ENCODE measurements around the gene CYP4F3. TPM values are rescaled to one million over a fixed set of nuclear protein-coding genes. Genes with fewer than 3 reads are reported as not detected.

Gene CYP4F3
- total RNA-seq, 1 experiment from 2014 or later = not detected

- TF ChIP-seq, protein P1, sequence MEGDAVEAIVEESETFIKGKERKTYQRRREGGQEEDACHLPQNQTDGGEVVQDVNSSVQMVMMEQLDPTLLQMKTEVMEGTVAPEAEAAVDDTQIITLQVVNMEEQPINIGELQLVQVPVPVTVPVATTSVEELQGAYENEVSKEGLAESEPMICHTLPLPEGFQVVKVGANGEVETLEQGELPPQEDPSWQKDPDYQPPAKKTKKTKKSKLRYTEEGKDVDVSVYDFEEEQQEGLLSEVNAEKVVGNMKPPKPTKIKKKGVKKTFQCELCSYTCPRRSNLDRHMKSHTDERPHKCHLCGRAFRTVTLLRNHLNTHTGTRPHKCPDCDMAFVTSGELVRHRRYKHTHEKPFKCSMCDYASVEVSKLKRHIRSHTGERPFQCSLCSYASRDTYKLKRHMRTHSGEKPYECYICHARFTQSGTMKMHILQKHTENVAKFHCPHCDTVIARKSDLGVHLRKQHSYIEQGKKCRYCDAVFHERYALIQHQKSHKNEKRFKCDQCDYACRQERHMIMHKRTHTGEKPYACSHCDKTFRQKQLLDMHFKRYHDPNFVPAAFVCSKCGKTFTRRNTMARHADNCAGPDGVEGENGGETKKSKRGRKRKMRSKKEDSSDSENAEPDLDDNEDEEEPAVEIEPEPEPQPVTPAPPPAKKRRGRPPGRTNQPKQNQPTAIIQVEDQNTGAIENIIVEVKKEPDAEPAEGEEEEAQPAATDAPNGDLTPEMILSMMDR (conservative IDR thresholded peaks at IDR 0.05) = no peak
- no peak overlapping the region for H2BK5ac ChIP-seq (ENCODE audit: insufficient read length, low read length)
- no peak overlapping the region for H3K56ac ChIP-seq (ENCODE audit: insufficient read length, low read depth, low read length)
- H3K4me1 ChIP-seq (ENCODE audit: insufficient read depth, low read length) = no peaks in the 10 kb centered on the region
- DNase-seq = no peak
- H3T11ph ChIP-seq (ENCODE audit: low read length) = no peak overlapping the region
- no peak overlapping the region for H3K27ac ChIP-seq (ENCODE audit: insufficient read length, low read depth, low read length)
- H3K23ac ChIP-seq (ENCODE audit: insufficient read length, low read depth, low read length) = no peak overlapping the region
- no peaks in the 10 kb centered on the region for H3K79me2 ChIP-seq (ENCODE audit: insufficient read depth, low read length)
- no peak overlapping the region for H3K18ac ChIP-seq (ENCODE audit: insufficient read length, low read depth, low read length)
- H4K91ac ChIP-seq (ENCODE audit: insufficient read length, low read depth, low read length) = no peak overlapping the region
- Mint-ChIP-seq H3K9me3 (peaks cover 37 to 39% of the 10 kb centered on the region in 2 experiments), H3K27ac (no peak overlapping the region), H3K4me3 (no peak overlapping the region), H3K36me3 (ENCODE audit: insufficient read depth in 1 of 3, low read depth in 3 of 3) (peaks cover 9 to 14% (median 12%) of the 10 kb centered on the region in 3 experiments; a peak in 6 of 7 replicates), H3K27me3 (ENCODE audit: low read depth) (peaks cover 1% of the 10 kb centered on the region), H3K4me1 (no peaks in the 10 kb centered on the region)
- no peak overlapping the region for H2BK12ac ChIP-seq (ENCODE audit: insufficient read length, low read depth, low read length)
- no peaks in the 10 kb centered on the region for H4K20me1 ChIP-seq (ENCODE audit: control insufficient read depth, insufficient read depth, insufficient read length)
- H2BK120ac ChIP-seq (ENCODE audit: low read depth, low read length, poor library complexity, severe bottlenecking) = no peak overlapping the region
- H3K14ac ChIP-seq (ENCODE audit: insufficient read depth, low read length) = no peak overlapping the region
- no peak overlapping the region for H3K9ac ChIP-seq (ENCODE audit: extremely low read depth, insufficient read length, low read length)
- H3K23me2 ChIP-seq (ENCODE audit: insufficient read length, low read depth, low read length, poor library complexity, severe bottlenecking) = no peaks in the 10 kb centered on the region
- no peak overlapping the region for H3K4me2 ChIP-seq (ENCODE audit: insufficient read depth, insufficient read length, low read length)
- no peak overlapping the region for H2BK20ac ChIP-seq (ENCODE audit: low read depth, low read length, poor library complexity, severe bottlenecking)
- H3K4ac ChIP-seq (ENCODE audit: low read depth, low read length) = no peak overlapping the region
- H2BK15ac ChIP-seq (ENCODE audit: low read depth, low read length) = no peak overlapping the region
- H3K9me3 ChIP-seq (ENCODE audit: control insufficient read depth, low read depth, low read length) = peaks cover 93% of the 10 kb centered on the region
- no peak overlapping the region for H4K5ac ChIP-seq (ENCODE audit: insufficient read length, low read depth, low read length)
- no peak overlapping the region for H2AFZ ChIP-seq (ENCODE audit: low read length)
- no peaks in the 10 kb centered on the region for H3K27me3 ChIP-seq (ENCODE audit: insufficient read depth, low read length)
- H2AK5ac ChIP-seq (ENCODE audit: insufficient read length, low read length) = no peak overlapping the region
- H3K79me1 ChIP-seq (ENCODE audit: insufficient read depth, low read depth, low read length, poor library complexity, severe bottlenecking) = no peaks in the 10 kb centered on the region
- H4K8ac ChIP-seq (replicated peaks; ENCODE audit: insufficient read length, low read depth, low read length) = no peak overlapping the region
- no CpG with 5 or more reads among the region's 4 CpGs for WGBS (ENCODE audit: extremely low coverage, insufficient read length, low lambda C conversion rate)
Observed at GRCh38 chr19:15669891-15670290, 29.2 kb downstream of the CYP4F3 start.

Data from H9 (cell line).